HepG2 (cell line): ENCODE results near the gene POLR1C. TPM values are rescaled to one million over a fixed set of nuclear protein-coding genes. Genes with fewer than 3 reads are reported as not detected.

ENCODE experiments used
- FOXO1 ChIP-seq: sonication (generic); formaldehyde crosslinking; IDR thresholded peaks from 2 replicates; pipeline ENCODE4 v1.4.0; 2020; ENCODE audit warnings: missing genetic modification reagents
- GATA4 ChIP-seq: sonication (generic); IDR thresholded peaks from 2 replicates; pipeline ENCODE4 v1.6.1; 2016; ENCODE audit warnings: antibody characterized with exemption, low read depth, borderline replicate concordance
- GATAD2A ChIP-seq: IDR thresholded peaks from 2 replicates; pipeline ENCODE4 v1.6.1; 2016
- HIC2 ChIP-seq: sonication (generic); formaldehyde crosslinking; IDR thresholded peaks from 2 replicates; pipeline ENCODE4 v1.9.0; 2022; ENCODE audit warnings: low read depth, missing genetic modification reagents
- HOXA5 ChIP-seq: sonication (generic); formaldehyde crosslinking; IDR thresholded peaks from 2 replicates; pipeline ENCODE4 v1.4.0; 2020; ENCODE audit warnings: missing genetic modification reagents
- HOXA9 ChIP-seq: sonication (generic); formaldehyde crosslinking; IDR thresholded peaks from 2 replicates; pipeline ENCODE4 v1.8.1; 2022; ENCODE audit warnings: missing genetic modification reagents, mild to moderate bottlenecking, moderate library complexity, borderline replicate concordance
- ISX ChIP-seq: sonication (generic); formaldehyde crosslinking; conservative IDR thresholded peaks from 2 replicates; pipeline ENCODE4 v1.5.0; 2020; ENCODE audit warnings: missing genetic modification reagents
- JUNB ChIP-seq: sonication (generic); formaldehyde crosslinking; IDR thresholded peaks from 2 replicates; pipeline ENCODE4 v1.8.0; 2022; ENCODE audit warnings: missing genetic modification reagents, mild to moderate bottlenecking, borderline replicate concordance
- MED1 ChIP-seq: sonication (generic); formaldehyde crosslinking; IDR thresholded peaks from 2 replicates; pipeline ENCODE4 v1.4.0; 2020; ENCODE audit warnings: missing genetic modification reagents
- MTA1 ChIP-seq: sonication (generic); formaldehyde crosslinking; IDR thresholded peaks from 2 replicates; pipeline ENCODE4 v1.4.0; 2020; ENCODE audit warnings: missing genetic modification reagents, mild to moderate bottlenecking, borderline replicate concordance
- SP2 ChIP-seq: sonication (generic); formaldehyde crosslinking; IDR thresholded peaks from 2 replicates; pipeline ENCODE4 v1.5.1; 2020; ENCODE audit warnings: mild to moderate bottlenecking, missing genetic modification reagents
- ZNF333 ChIP-seq: sonication (generic); formaldehyde crosslinking; IDR thresholded peaks from 2 replicates; pipeline ENCODE4 v1.4.0; 2020; ENCODE audit warnings: mild to moderate bottlenecking, missing genetic modification reagents, borderline replicate concordance
- ZNF850 ChIP-seq: sonication (generic); formaldehyde crosslinking; conservative IDR thresholded peaks from 2 replicates; pipeline ENCODE4 v1.9.0; 2021; ENCODE audit warnings: mild to moderate bottlenecking, missing genetic modification reagents
- ZNF883 ChIP-seq: sonication (generic); formaldehyde crosslinking; IDR thresholded peaks from 2 replicates; pipeline ENCODE4 v1.5.1; 2020; ENCODE audit warnings: mild to moderate bottlenecking, missing genetic modification reagents; ENCODE audit errors: not compliant biosample characterization
- ZZZ3 ChIP-seq: sonication (generic); formaldehyde crosslinking; IDR thresholded peaks from 2 replicates; pipeline ENCODE4 v1.4.0; 2020; ENCODE audit warnings: missing genetic modification reagents, mild to moderate bottlenecking, borderline replicate concordance
- polyA plus RNA-seq, 8 experiments: library from polyadenylated mRNA; depleted of rRNA in 3 of 8; stranded (reverse) in 7 of 8; unstranded in 1 of 8; fragments of >200 nt; fragmentation: Illumina TruSeq in 4 of 8; extraction: Trizol in 4 of 8; gene quantifications; 2 replicates each; pipeline versions ENCODE4 v1.2.1 to v1.2.3, GENCODE V29; 2011 to 2016; ENCODE audit warnings: low read depth in 4 of 8, missing spikeins in 1 of 8, mixed read lengths in 1 of 8; ENCODE audit not compliant: insufficient read depth in 1 of 8
- total RNA-seq, 5 experiments: library from RNA; depleted of rRNA; stranded (reverse); fragments of >200 nt; fragmentation: Illumina TruSeq; extraction: Trizol; gene quantifications; 2 replicates each; pipeline ENCODE4 v1.2.3, GENCODE V29; 2016; ENCODE audit warnings: low read depth in 1 of 5
- TF ChIP-seq, protein P1 (sequence below): sonication (generic); formaldehyde crosslinking; IDR thresholded peaks from 2 replicates; pipeline ENCODE4 v1.4.0; 2020; ENCODE audit warnings: mild to moderate bottlenecking, missing genetic modification reagents
- TF ChIP-seq, protein P2 (sequence below): sonication (generic); formaldehyde crosslinking; IDR thresholded peaks from 2 replicates; pipeline ENCODE4 v1.4.0; 2020; ENCODE audit warnings: mild to moderate bottlenecking, missing genetic modification reagents

Gene POLR1C
- total and polyA plus RNA-seq, 2 of the 13 experiments (the other 11 are each of a cell fraction or from before 2014, with no cell fraction given) = 62.6 to 72.2 TPM

GRCh38 chr6:43477235-43478007 lies 39.5 kb upstream of the POLR1C start, which contains the start of gene TJAP1 (continued):
- TF ChIP-seq ZZZ3 = peak; percentile 92; the same call in 1 of the 2 replicates
- peak; percentile 75; the same call in 1 of the 2 replicates for TF ChIP-seq HOXA9
- TF ChIP-seq JUNB (CRISPR knock-in tag) = no peak
- no peak for TF ChIP-seq HIC2 (CRISPR knock-in tag)
- no peak for TF ChIP-seq FOXO1 (CRISPR knock-in tag)
- TF ChIP-seq SP2 (CRISPR knock-in tag) = no peak; the same call in 1 of the 2 replicates
- peak; percentile 55; the same call in 1 of the 2 replicates for TF ChIP-seq MED1 (CRISPR knock-in tag)
- no peak for TF ChIP-seq GATA4
- TF ChIP-seq, protein P1, sequence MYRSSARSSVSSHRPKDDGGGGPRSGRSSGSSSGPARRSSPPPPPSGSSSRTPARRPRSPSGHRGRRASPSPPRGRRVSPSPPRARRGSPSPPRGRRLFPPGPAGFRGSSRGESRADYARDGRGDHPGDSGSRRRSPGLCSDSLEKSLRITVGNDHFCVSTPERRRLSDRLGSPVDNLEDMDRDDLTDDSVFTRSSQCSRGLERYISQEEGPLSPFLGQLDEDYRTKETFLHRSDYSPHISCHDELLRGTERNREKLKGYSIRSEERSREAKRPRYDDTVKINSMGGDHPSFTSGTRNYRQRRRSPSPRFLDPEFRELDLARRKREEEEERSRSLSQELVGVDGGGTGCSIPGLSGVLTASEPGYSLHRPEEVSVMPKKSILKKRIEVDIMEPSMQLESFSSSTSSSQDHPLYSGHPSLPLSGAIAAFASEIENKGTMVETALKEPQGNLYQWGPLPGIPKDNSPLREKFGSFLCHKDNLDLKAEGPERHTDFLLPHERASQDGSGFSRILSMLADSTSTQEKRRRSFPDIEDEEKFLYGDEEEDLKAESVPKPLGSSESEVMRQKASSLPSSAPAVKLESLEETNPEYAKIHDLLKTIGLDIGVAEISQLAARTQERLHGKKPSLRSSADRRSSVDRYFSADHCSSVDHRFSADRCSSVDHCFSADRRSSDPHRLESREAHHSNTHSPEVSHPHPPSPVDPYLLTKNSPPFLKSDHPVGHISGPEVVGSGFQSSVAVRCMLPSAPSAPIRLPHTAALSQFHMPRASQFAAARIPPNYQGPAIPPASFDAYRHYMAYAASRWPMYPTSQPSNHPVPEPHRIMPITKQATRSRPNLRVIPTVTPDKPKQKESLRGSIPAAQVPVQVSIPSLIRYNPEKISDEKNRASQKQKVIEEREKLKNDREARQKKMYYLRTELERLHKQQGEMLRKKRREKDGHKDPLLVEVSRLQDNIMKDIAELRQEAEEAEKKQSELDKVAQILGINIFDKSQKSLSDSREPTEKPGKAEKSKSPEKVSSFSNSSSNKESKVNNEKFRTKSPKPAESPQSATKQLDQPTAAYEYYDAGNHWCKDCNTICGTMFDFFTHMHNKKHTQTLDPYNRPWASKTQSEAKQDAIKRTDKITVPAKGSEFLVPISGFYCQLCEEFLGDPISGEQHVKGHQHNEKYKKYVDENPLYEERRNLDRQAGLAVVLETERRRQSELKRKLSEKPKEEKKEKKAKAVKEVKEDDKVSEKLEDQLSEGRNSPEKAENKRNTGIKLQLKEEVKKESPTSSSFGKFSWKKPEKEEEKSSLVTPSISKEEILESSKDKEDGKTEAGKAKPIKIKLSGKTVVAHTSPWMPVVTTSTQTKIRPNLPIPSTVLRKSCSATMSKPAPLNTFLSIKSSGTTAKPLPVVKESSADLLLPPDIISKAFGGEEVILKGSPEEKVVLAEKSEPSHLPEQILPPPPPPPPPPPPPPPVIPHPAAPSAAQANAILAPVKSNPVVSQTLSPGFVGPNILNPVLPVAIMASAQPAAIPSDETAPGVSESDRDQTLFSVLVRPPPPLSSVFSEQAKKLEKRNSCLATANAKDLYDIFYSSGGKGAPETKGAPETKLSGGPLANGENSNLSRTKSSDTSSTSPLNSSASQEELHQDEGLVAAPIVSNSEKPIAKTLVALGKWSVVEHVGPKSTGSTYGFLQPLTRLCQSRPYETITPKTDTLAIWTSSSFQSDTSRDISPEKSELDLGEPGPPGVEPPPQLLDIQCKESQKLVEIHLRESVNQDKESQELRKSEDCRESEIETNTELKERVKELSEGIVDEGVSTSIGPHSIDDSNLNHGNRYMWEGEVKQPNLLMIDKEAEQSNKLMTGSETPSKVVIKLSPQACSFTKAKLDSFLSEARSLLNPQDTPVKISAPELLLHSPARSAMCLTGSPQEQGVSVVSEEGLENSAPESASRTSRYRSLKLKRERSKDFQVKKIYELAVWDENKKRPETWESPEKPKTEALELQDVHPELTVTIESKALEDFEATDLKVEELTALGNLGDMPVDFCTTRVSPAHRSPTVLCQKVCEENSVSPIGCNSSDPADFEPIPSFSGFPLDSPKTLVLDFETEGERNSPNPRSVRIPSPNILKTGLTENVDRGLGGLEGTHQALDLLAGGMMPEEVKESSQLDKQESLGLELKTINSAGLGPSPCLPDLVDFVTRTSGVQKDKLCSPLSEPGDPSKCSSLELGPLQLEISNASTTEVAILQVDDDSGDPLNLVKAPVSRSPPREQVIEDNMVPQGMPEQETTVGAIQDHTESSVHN (CRISPR knock-in tag) = no peak
- no peak for TF ChIP-seq ZNF850
- TF ChIP-seq ISX (CRISPR knock-in tag) = no peak
- no peak; the same call in 1 of the 2 replicates for TF ChIP-seq HOXA5 (CRISPR knock-in tag)
- TF ChIP-seq, protein P2, sequence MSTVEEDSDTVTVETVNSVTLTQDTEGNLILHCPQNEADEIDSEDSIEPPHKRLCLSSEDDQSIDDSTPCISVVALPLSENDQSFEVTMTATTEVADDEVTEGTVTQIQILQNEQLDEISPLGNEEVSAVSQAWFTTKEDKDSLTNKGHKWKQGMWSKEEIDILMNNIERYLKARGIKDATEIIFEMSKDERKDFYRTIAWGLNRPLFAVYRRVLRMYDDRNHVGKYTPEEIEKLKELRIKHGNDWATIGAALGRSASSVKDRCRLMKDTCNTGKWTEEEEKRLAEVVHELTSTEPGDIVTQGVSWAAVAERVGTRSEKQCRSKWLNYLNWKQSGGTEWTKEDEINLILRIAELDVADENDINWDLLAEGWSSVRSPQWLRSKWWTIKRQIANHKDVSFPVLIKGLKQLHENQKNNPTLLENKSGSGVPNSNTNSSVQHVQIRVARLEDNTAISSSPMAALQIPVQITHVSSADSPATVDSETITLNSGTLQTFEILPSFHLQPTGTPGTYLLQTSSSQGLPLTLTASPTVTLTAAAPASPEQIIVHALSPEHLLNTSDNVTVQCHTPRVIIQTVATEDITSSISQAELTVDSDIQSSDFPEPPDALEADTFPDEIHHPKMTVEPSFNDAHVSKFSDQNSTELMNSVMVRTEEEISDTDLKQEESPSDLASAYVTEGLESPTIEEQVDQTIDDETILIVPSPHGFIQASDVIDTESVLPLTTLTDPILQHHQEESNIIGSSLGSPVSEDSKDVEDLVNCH (CRISPR knock-in tag) = no peak
- no peak for TF ChIP-seq ZNF333 (CRISPR knock-in tag)
- peak; percentile 51; the same call in 1 of the 2 replicates for TF ChIP-seq GATAD2A (CRISPR knock-in tag)
- TF ChIP-seq ZNF883 (CRISPR knock-in tag) = peak; percentile 60
- peak; percentile 87; the same call in 1 of the 2 replicates for TF ChIP-seq MTA1 (CRISPR knock-in tag)
